Keratinocyte (primary cell): Measurements from ENCODE around the gene NOP16. TPM values are rescaled to one million over a fixed set of nuclear protein-coding genes. Genes with fewer than 3 reads are reported as not detected.

ENCODE experiments used
- DNase-seq: peaks from one replicate; pipeline ENCODE4 v3.0.0-alpha.2; 2011; ENCODE audit warnings: low read depth, missing footprints, low spot score
- FAIRE-seq: peaks from 2 replicates; lab custom pipeline; 2011; peaks lifted over from hg19 to GRCh38; lab: Jason Lieb, UNC
- H2AFZ ChIP-seq: 2 replicates; pipeline ENCODE4 v1.6.0; 2012; ENCODE audit warnings: low read length, control low read depth, inconsistent platforms; ENCODE audit not compliant: control insufficient read depth
- H3K27ac ChIP-seq: 2 replicates; pipeline ENCODE4 v1.5.1; 2011; ENCODE audit warnings: low read length; ENCODE audit not compliant: control insufficient read depth, insufficient read depth
- H3K27me3 ChIP-seq: 3 replicates; pipeline ENCODE4 v1.6.0; 2011; ENCODE audit warnings: low read length; ENCODE audit not compliant: control insufficient read depth, insufficient read depth; ENCODE audit errors: extremely low read depth
- H3K36me3 ChIP-seq, 2 experiments: 2 replicates in 1 of 2; 3 replicates in 1 of 2; pipeline ENCODE4 v1.5.1; 2011; ENCODE audit warnings: low read length in 2 of 2, mild to moderate bottlenecking in 1 of 2; ENCODE audit not compliant: control insufficient read depth in 2 of 2, insufficient read depth in 2 of 2; ENCODE audit errors: extremely low read depth in 1 of 2
- H3K4me1 ChIP-seq: 3 replicates; pipeline ENCODE4 v1.5.1; 2011; ENCODE audit warnings: low read length; ENCODE audit not compliant: control insufficient read depth, insufficient read depth; ENCODE audit errors: extremely low read depth
- H3K4me2 ChIP-seq: 3 replicates; pipeline ENCODE4 v1.6.0; 2011; ENCODE audit warnings: low read depth, low read length; ENCODE audit not compliant: control insufficient read depth, insufficient read depth; ENCODE audit errors: extremely low read depth
- H3K4me3 ChIP-seq, 3 experiments: fragments of 200-600 bp in 1 of 3; sonication (generic) in 1 of 3; 2 replicates in 2 of 3; 3 replicates in 1 of 3; pipeline ENCODE4 v1.5.1; 2011 to 2016; ENCODE audit warnings: low read length in 3 of 3, mild to moderate bottlenecking in 3 of 3, control low read depth in 2 of 3, inconsistent platforms in 1 of 3, low read depth in 1 of 3, mixed read lengths in 1 of 3, mixed run types in 1 of 3, moderate library complexity in 1 of 3; ENCODE audit not compliant: control insufficient read depth in 2 of 3, insufficient read depth in 2 of 3; ENCODE audit errors: extremely low read depth in 1 of 3
- H3K79me2 ChIP-seq: 2 replicates; pipeline ENCODE4 v1.6.0; 2012; ENCODE audit warnings: low read length; ENCODE audit not compliant: control insufficient read depth, insufficient read depth
- H3K9ac ChIP-seq: 3 replicates; pipeline ENCODE4 v1.6.0; 2011; ENCODE audit warnings: low read length; ENCODE audit not compliant: control insufficient read depth, insufficient read depth; ENCODE audit errors: extremely low read depth
- H3K9me1 ChIP-seq: 3 replicates; pipeline ENCODE4 v1.6.0; 2011; ENCODE audit warnings: low read length; ENCODE audit not compliant: control insufficient read depth, insufficient read depth; ENCODE audit errors: extremely low read depth
- H3K9me3 ChIP-seq: 2 replicates; pipeline ENCODE4 v1.5.1; 2012; ENCODE audit warnings: low read depth, low read length; ENCODE audit not compliant: control insufficient read depth
- H4K20me1 ChIP-seq: 3 replicates; pipeline ENCODE4 v1.6.0; 2011; ENCODE audit warnings: low read length; ENCODE audit not compliant: control insufficient read depth, insufficient read depth; ENCODE audit errors: extremely low read depth
- EZH2 ChIP-seq: IDR thresholded peaks from one replicate; pipeline ENCODE4 v1.6.1; 2012; ENCODE audit warnings: inconsistent platforms, mild to moderate bottlenecking, low read length, moderate library complexity
- dilution Hi-C: fragments of 300-500 bp; cut with MboI; formaldehyde crosslinking; loops from one replicate; pipeline ENCODE4 v1.7.0; 2020; ENCODE audit warnings: low sequenced_read_pairs; ENCODE audit not compliant: extremely low pct_ligation_motif_present
- polyA plus RNA-seq, 5 experiments: library from polyadenylated mRNA; depleted of rRNA in 3 of 5; stranded (reverse) in 3 of 5; stranded (forward) in 1 of 5; unstranded in 1 of 5; fragments of >200 nt; gene quantifications; 1 replicate in 1 of 5; 2 replicates in 3 of 5; 3 replicates in 1 of 5; pipeline versions ENCODE4 v1.2.1 to v1.2.3, GENCODE V29; 2011 to 2012; ENCODE audit warnings: missing spikeins in 2 of 5, low read depth in 1 of 5, low replicate concordance in 1 of 5
- TF ChIP-seq, protein P1 (sequence below), 3 experiments: IDR thresholded peaks in 1 of 3; conservative IDR thresholded peaks in 1 of 3; optimal IDR thresholded peaks in 1 of 3; 2 replicates in 2 of 3; 3 replicates in 1 of 3; pipeline versions ENCODE3 to v1.5.1; 2011; ENCODE audit warnings: low read length in 3 of 3, mild to moderate bottlenecking in 3 of 3, moderate library complexity in 2 of 3, control low read depth in 1 of 3, inconsistent platforms in 1 of 3; ENCODE audit not compliant: insufficient read depth in 2 of 3; ENCODE audit errors: extremely low read depth in 1 of 3

NOP16 gene
- polyA plus RNA-seq, 1 donor (not counting 4 experiments of a cell fraction or from before 2014, with no cell fraction given), result 96.7 TPM

DNA sequence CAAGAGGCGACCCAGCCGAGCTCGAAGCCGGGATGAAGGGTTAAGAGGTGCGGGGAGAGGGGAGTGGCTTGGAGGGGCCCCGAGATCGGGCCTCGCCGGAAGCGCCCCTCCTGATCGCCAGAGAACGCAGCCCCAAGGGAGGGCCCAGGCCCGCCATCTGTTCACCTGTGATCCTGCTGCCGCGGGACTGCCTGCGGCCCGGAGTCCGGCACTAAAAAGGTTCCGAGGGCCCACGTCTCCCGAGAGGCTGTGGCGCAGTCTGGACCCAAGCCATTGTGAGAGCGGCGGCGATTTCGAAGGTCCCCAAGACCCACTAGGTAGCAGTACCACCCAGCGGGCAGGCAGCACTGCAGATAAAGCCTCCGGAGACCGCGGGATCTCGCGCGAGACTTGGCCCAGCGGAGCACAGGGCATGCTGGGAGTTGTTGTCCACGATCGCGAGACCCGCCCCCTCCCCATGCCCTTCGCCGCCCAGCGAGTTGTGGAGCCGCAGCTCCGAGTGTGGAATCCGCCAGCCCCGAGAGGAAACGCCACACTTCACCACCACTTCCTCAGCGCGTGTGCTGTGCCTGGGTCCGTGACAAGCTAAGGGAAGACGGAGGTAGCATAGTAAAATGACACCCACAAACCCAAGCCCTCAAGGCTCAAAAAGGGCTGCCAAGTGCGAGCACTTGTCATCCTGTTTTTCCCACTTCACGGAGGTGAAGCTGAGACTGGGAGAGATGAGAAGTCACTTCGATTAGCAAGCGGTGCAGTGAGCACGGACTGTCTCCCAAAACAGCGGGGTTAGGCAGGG is 26.8 kb downstream of the NOP16 start, which contains the start of gene KIAA1191:
KIAA1191 (minus strand) TSS at position 328 of the 796 bp plus-strand sequence. CDS start 2,256 bp downstream, outside the sequence.
- H2AFZ ChIP-seq, result peak within 1 kb of the TSS; percentile 100
- peak; percentile 5 for FAIRE-seq
- H3K9ac ChIP-seq, result peak within 1 kb of the TSS; percentile 96
- peak within 1 kb of the TSS; percentile 76 for H3K27ac ChIP-seq
- H3K9me3 ChIP-seq, result no peaks in the 10 kb centered on the region
- peaks cover 6% of the 10 kb centered on the region in 2 experiments for H3K36me3 ChIP-seq
- dilution Hi-C loops, result no loop called here
- H3K4me1 ChIP-seq, result peaks cover 14% of the 10 kb centered on the region
- TF ChIP-seq, protein P1, sequence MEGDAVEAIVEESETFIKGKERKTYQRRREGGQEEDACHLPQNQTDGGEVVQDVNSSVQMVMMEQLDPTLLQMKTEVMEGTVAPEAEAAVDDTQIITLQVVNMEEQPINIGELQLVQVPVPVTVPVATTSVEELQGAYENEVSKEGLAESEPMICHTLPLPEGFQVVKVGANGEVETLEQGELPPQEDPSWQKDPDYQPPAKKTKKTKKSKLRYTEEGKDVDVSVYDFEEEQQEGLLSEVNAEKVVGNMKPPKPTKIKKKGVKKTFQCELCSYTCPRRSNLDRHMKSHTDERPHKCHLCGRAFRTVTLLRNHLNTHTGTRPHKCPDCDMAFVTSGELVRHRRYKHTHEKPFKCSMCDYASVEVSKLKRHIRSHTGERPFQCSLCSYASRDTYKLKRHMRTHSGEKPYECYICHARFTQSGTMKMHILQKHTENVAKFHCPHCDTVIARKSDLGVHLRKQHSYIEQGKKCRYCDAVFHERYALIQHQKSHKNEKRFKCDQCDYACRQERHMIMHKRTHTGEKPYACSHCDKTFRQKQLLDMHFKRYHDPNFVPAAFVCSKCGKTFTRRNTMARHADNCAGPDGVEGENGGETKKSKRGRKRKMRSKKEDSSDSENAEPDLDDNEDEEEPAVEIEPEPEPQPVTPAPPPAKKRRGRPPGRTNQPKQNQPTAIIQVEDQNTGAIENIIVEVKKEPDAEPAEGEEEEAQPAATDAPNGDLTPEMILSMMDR (optimal IDR thresholded peaks at IDR 0.05 in 1 of 3, IDR thresholded peaks at IDR 0.05 in 1 of 3, conservative IDR thresholded peaks at IDR 0.05 in 1 of 3; ENCODE audit: extremely low read depth in 1 of 3, insufficient read depth in 2 of 3, low read length in 3 of 3), result peak in 2 of 3 experiments; percentile 23 to 44
- no peak for TF ChIP-seq EZH2
- peaks cover 42% of the 10 kb centered on the region for H3K79me2 ChIP-seq
- H3K27me3 ChIP-seq, result no peaks in the 10 kb centered on the region
- H3K4me2 ChIP-seq, result peak within 1 kb of the TSS; percentile 98
- H4K20me1 ChIP-seq, result no peaks in the 10 kb centered on the region
- no peaks in the 10 kb centered on the region for H3K9me1 ChIP-seq
- peak; percentile 71 for DNase-seq
- peak within 1 kb of the TSS; percentile 85 to 99 (median 87) for H3K4me3 ChIP-seq

DNA sequence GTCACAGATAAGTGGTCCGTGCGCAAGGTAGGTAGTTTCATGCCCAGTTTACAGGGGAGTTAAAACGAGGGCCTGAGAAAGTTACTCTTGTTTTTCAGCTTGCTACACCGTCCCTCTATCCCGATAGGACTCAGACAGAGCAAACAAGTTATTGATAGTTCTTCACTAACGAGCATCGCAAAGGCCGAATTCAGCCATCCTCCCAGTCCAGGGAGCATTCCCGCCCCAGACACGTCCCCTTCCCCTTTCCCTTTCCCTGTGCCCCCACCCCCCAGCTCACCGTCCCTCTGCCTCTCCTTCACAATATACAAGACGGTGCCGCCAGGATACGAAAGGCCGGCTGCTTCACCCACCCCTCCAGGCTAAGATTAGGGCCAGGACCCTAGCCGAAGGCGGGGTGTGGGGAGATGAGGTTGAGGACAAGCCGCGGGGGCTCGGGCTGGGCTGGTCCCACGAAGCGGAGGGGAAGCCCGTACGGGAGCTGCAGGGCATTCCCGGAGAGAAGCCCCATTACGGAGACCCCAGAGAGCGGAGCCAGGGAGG is 27.4 kb downstream of the NOP16 start:
- H3K4me2 ChIP-seq, result peak overlapping the region; percentile 98
- peak overlapping the region; percentile 100 for H2AFZ ChIP-seq
- no peaks in the 10 kb centered on the region for H3K9me1 ChIP-seq
- peaks cover 48% of the 10 kb centered on the region for H3K79me2 ChIP-seq
- H4K20me1 ChIP-seq, result peaks cover 2% of the 10 kb centered on the region
- peaks cover 11% of the 10 kb centered on the region for H3K4me1 ChIP-seq
- no peak for DNase-seq
- dilution Hi-C loops, result no loop called here
- peak overlapping the region; percentile 76 for H3K27ac ChIP-seq
- H3K9ac ChIP-seq, result peak overlapping the region; percentile 96
- H3K36me3 ChIP-seq, result peaks cover 8 to 12% of the 10 kb centered on the region in 2 experiments
- H3K4me3 ChIP-seq, result peak overlapping the region; percentile 85 to 99 (median 87)
- FAIRE-seq, result no peak
- H3K27me3 ChIP-seq, result no peaks in the 10 kb centered on the region
- H3K9me3 ChIP-seq, result no peaks in the 10 kb centered on the region
- TF ChIP-seq EZH2, result no peak
- TF ChIP-seq, protein P1 (optimal IDR thresholded peaks at IDR 0.05 in 1 of 3, IDR thresholded peaks at IDR 0.05 in 1 of 3, conservative IDR thresholded peaks at IDR 0.05 in 1 of 3; ENCODE audit: extremely low read depth in 1 of 3, insufficient read depth in 2 of 3, low read length in 3 of 3), result no peak
